ENCODE data around the gene ABCA7. TPM values are rescaled to one million over a fixed set of nuclear protein-coding genes. Genes with fewer than 3 reads are reported as not detected.

Gene ABCA7
- total RNA-seq, 2 donors from 2014 or later: 33.7 to 87.3 TPM

- Histone ChIP-seq H3K4me3 (no peak overlapping the region), H3K27me3 (peaks cover 0 to 24% of the 10 kb centered on the region in 2 donors), H3K4me1 (peaks cover 22% of the 10 kb centered on the region), H3K9me3 (no peaks in the 10 kb centered on the region), H3K27ac (no peak overlapping the region), H3K36me3 (replicated peaks in 1 of 2; ENCODE audit: insufficient read depth in 1 of 2, low read depth in 2 of 2) (no peaks in the 10 kb centered on the region)
- no peak for TF ChIP-seq CTCF (IDR thresholded peaks at IDR 0.05)
- TF ChIP-seq POLR2A (IDR thresholded peaks at IDR 0.05): no peak
- ATAC-seq (no peak), DNase-seq (no peak)
- intact Hi-C loops (cut with DNase I): no loop called here
- 90 to 94% methylated on average over 7 to 18 of the region's 18 CpGs for WGBS, 2 donors
Measured at GRCh38 chr19:994516-994915, 45.4 kb upstream of the ABCA7 start.

- DNase-seq (peak in 2 of 4 donors; percentile 57 to 61), ATAC-seq (no peak)
- no peaks in the 10 kb centered on the region for H3K9me3 ChIP-seq
- H3K4me1 ChIP-seq: peaks cover 18% of the 10 kb centered on the region
- TF ChIP-seq CTCF (IDR thresholded peaks at IDR 0.05): no peak
- TF ChIP-seq POLR2A (IDR thresholded peaks at IDR 0.05): no peak
- WGBS, 2 donors: 62 to 70% methylated on average over 7 to 23 of the region's 26 CpGs
- peaks cover 0 to 24% of the 10 kb centered on the region in 2 donors for H3K27me3 ChIP-seq
- peak overlapping the region in 1 of 4 donors; percentile 34 for H3K27ac ChIP-seq
- no peaks in the 10 kb centered on the region for H3K36me3 ChIP-seq (replicated peaks in 1 of 2; ENCODE audit: insufficient read depth in 1 of 2, low read depth in 2 of 2)
- intact Hi-C loops (cut with DNase I): no loop called here
- no peak overlapping the region for H3K4me3 ChIP-seq
Measured at GRCh38 chr19:995051-995827, 44.7 kb upstream of the ABCA7 start.

GRCh38 chr19:996051-996838 lies 43.7 kb upstream of the ABCA7 start:
- peaks cover 0 to 27% of the 10 kb centered on the region in 2 donors for H3K27me3 ChIP-seq
- no peaks in the 10 kb centered on the region for H3K9me3 ChIP-seq
- peaks cover 25% of the 10 kb centered on the region for H3K4me1 ChIP-seq
- H3K27ac ChIP-seq: peak overlapping the region in 1 of 4 donors; percentile 34
- DNase-seq (peak; percentile 42 to 61 (median 54)), ATAC-seq (peak; percentile 33)
- intact Hi-C loops (cut with DNase I): no loop called here
- H3K36me3 ChIP-seq (replicated peaks in 1 of 2; ENCODE audit: insufficient read depth in 1 of 2, low read depth in 2 of 2): no peaks in the 10 kb centered on the region
- no peak overlapping the region for H3K4me3 ChIP-seq
- WGBS, 2 donors: 0 to 11% methylated on average over 17 to 60 of the region's 64 CpGs
- TF ChIP-seq CTCF (IDR thresholded peaks at IDR 0.05) (no peak), POLR2A (IDR thresholded peaks at IDR 0.05) (no peak)

GRCh38 chr19:998064-998463 lies 41.8 kb upstream of the ABCA7 start:
- Histone ChIP-seq H3K27me3 (peaks cover 0 to 35% of the 10 kb centered on the region in 2 donors), H3K4me3 (no peak overlapping the region), H3K4me1 (peaks cover 32% of the 10 kb centered on the region), H3K36me3 (replicated peaks in 1 of 2; ENCODE audit: insufficient read depth in 1 of 2, low read depth in 2 of 2) (no peaks in the 10 kb centered on the region), H3K27ac (no peak overlapping the region), H3K9me3 (no peaks in the 10 kb centered on the region)
- TF ChIP-seq POLR2A (IDR thresholded peaks at IDR 0.05) (no peak), CTCF (IDR thresholded peaks at IDR 0.05) (no peak)
- intact Hi-C loops (cut with DNase I): no loop called here
- WGBS, 2 donors: 11 to 25% methylated on average over 6 of the region's 6 CpGs
- DNase-seq: no peak
- ATAC-seq: no peak
